Right lobe of liver (tissue), 4 donors: Measurements from ENCODE around the gene TRAF3IP1.

Experiments
- CTCF ChIP-seq, 4 donors: fragments of 200-600 bp in 3 of 4; fragments of 450-650 bp in 1 of 4; IDR thresholded peaks; one replicate each; pipeline versions ENCODE4 v1.5.1 to v1.8.0; 2016 to 2022; ENCODE audit warnings: antibody characterized with exemption in 4 of 4, mild to moderate bottlenecking in 2 of 4
- POLR2A ChIP-seq: fragments of 450-650 bp; IDR thresholded peaks from one replicate; pipeline ENCODE4 v1.6.1; 2017; ENCODE audit warnings: antibody characterized with exemption, mild to moderate bottlenecking
- donor health status: DM: no; HTN: no; CAD: no.
- donor health status: DM: no; HTN: no; CAD: no.
- donor health status: DM: no; HTN: yes; CAD: no.

GRCh38 chr2:238279324-238279682 lies 41.0 kb upstream of the TRAF3IP1 start:
- TF ChIP-seq CTCF (IDR thresholded peaks at IDR 0.05) (no peak), POLR2A (no peak)
